Measurements from ENCODE around the gene CELA3A.
"Not testable (repeated sequence)": the region's sequence is repeated elsewhere in the genome, so short reads cannot be mapped to it uniquely, and the experiment has no call there.

CELA3A gene, protein sequence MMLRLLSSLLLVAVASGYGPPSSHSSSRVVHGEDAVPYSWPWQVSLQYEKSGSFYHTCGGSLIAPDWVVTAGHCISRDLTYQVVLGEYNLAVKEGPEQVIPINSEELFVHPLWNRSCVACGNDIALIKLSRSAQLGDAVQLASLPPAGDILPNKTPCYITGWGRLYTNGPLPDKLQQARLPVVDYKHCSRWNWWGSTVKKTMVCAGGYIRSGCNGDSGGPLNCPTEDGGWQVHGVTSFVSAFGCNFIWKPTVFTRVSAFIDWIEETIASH

DNA sequence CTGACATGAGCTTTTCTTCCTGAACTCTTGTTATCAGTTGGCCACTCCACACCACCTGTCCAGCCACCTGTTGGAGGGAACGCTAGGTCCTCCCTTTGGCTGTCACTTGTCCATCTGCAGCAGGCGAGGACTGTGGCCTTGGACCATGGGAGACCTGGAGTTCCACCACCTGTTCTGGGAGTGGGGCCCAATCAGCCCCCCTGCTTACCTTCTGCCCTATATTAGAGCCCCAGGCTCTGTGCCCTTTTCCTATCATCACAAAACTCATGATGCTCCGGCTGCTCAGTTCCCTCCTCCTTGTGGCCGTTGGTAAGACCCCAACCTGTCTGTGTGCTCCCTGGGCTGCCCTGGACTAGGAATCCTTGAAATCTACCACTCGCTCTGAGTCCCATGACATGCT is at the start of gene CELA3A:
TSS of gene CELA3A (plus strand) at position 249 of the 400 bp plus-strand sequence. CDS start at position 267, 18 bp downstream.
- no peak for FAIRE-seq

- FAIRE-seq, result no peak
Measured at GRCh38 chr1:21952786-21953520, 48.5 kb upstream of the CELA3A start.

GRCh38 chr1:21955058-21955457 is 46.4 kb upstream of the CELA3A start:
- FAIRE-seq, result no peak

DNA sequence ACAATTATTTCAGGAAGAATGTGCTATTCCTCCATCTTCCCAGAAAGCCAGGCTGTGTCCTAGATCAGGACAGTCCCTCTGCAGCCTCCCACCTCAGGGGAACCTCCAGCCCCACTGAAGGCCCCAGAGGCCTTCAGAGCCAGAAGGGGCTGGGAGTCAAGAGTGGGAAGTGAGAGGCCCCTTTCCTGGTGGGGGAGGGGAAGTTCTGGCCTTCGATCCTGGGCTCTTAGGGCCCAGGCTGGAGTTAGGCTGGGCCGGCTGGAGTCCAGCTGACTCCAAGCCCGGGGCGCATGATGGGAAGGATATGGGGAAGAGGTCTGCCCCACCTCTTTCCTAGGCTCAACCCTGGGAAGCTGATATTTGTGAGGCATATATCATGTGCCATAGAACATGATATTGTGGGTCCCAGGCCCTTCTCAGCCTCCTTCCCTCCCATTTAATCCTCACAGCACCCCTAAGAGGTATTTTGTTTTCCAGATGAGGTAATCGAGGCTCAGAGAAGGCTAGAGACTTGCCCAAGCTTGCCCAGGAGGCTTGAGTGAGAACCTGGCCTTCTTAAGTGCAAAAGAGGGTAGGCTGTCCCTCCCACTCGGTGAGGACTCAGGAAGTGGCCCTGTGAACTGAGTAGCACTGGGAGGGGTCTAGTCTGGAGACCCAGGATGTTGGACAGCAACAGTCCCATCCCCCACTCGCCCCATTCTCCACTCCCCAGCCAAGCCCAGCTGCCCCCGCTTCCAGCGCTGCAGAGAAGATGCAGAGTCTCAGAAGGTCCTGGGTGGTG is 45.8 kb upstream of the CELA3A start:
- FAIRE-seq, result no peak

- FAIRE-seq, result no peak
Measured at GRCh38 chr1:21956720-21957552, 44.5 kb upstream of the CELA3A start.

DNA sequence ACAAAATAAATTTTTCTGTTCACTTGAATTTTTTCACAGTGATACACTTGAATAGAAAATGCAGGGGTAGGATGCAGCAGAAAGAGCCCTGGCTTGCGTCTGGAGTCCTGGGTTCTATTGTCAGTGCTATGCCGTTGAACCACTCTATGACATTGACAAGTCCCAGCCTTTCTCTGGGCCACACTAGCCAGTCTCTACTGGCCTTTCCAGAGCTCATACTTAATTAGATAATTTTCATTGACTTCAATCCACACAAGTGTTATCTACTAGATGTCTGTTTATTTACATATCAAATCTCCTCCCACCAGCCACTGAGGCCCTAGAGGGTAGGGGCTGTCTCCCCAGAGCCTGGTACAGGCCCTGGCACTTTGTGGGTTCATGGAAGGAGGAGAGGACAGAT is 40.1 kb upstream of the CELA3A start:
- FAIRE-seq, result no peak

GRCh38 chr1:21961799-21962198 is 39.7 kb upstream of the CELA3A start:
- no peak for FAIRE-seq

DNA sequence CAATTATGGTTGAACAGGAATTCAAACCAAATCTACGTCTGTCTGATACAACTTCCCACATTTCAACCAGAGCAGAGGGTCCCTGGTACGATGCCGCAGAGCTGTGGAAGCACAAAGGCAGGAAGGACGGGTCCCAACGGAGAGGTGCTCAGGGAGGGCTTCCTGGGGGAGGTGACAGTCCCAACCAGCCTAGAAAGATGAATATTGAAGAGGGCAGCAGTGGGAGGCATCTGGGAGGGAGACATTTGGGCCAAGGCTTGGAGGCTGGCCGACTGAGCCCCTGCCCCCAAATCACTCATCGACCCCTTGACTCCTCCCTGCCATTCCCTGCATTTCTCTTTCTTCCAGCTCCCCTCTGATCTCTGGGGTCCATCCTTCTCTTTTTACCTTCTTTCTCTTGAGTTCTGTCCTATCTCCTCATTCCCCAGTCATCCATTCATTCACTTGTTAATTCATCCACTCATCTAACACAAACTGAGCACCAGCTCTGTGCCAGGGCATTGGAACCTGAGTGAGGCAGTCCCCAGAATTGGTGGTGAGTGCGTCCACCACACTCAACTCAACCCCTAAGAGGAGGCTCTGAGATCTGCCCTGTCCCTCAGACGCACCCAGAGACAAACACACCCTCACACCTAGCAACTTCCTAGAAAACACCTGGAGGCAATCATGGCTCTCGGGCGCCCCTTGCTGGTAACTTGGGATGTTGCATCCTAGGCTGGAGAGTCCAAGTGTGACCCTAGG is 37.8 kb upstream of the CELA3A start:
- no peak for FAIRE-seq

DNA sequence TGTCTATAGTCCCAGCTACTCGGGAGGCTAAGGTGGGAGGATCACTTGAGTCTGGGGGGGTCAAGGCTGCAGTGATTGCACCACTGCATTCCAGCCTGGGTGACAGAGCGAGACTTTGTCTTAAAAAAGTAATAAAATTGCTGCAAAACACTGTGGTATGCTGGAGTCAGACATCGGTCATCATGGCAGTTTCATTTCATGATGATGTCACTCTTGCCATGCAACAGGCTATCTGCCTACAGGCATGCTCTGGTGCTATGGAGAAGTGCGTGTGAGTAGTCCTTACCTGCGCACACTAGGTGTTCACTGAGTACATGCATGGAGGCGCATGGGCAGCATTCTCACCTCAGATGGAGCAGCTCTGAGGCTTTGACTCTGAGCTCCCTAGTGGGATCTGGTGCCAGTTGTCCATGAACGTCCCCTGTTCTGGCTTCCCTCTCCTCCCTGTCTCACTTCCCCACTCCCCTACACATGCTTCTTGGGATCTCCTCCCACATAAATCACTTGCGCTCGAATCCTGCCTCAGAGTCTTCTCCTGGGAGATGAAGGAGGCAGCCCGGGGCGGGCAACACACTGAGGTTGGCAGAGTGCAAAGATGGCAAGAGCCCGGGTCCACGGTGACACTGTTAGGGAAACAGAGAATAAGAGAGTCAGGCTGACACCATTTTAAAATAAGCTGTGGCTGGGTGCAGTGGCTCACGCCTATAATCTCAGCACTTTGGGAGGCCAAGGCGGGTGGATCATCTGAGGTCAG is 35.0 kb upstream of the CELA3A start:
- no peak for FAIRE-seq

GRCh38 chr1:21967216-21967615 is 34.2 kb upstream of the CELA3A start:
- FAIRE-seq, result not testable (repeated sequence)

DNA sequence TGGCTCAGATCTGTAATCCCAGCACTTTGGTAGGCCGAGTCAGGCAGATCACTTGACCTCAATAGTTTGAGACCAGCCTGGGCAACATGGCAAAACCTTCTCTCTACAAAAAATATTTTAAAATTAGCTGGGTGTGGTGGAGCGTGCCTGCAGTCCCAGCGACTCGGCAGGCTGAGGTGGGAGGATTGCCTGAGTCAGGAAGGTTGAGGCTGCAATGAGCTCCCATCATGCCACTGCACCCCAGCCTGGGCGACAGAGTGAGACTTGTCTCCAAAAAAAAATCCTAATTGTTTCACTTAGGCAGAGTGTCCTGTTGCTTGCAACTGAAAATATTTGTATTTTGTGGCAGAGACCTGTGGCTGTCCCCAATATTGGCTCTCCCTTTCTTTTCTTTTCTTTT is 32.4 kb upstream of the CELA3A start:
- not testable (repeated sequence) for FAIRE-seq

DNA sequence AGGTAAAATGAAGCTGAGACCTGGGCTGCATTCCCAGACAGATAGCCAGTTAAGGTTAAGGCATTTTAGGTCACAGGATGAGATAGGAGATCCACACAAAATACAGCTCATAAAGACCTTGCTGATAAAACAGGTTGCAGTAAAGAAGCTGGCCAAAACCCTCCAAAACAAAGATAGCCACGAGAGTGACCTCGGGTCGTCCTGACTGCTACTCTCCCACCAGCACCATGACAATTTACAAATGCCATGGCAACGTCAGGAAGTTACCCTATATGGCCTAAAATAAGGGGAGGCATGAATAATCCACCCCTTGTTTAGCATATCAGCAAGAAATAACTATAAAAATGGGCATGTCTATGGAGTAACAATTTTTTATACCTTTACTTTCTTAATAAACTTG is 30.9 kb upstream of the CELA3A start:
- FAIRE-seq, result not testable (repeated sequence)

- not testable (repeated sequence) for FAIRE-seq
Measured at GRCh38 chr1:21972973-21973441, 28.4 kb upstream of the CELA3A start.

- FAIRE-seq, result not testable (repeated sequence)
Measured at GRCh38 chr1:21973948-21974347, 27.5 kb upstream of the CELA3A start.

DNA sequence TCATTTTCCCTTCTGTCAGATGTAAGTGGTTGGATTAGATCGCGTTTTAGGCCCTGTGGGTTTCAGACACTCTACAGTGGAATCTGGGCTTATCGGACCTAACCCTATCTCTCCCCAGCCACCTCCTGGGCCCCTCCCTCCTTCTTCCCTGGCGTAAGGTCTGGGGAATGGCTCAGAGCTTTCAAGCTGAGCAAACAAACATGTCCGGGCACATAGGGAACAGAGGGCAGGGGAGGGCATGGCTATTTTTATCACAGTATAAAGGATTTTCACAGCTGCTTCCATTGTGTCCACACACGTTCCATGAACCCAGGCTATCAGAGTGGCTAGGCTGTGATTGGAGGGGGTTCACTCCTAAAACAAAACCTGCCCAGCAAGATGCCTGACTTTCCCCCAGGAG is 26.8 kb upstream of the CELA3A start:
- FAIRE-seq, result not testable (repeated sequence)

- FAIRE-seq, result not testable (repeated sequence)
Measured at GRCh38 chr1:21975296-21975695, 26.2 kb upstream of the CELA3A start.

DNA sequence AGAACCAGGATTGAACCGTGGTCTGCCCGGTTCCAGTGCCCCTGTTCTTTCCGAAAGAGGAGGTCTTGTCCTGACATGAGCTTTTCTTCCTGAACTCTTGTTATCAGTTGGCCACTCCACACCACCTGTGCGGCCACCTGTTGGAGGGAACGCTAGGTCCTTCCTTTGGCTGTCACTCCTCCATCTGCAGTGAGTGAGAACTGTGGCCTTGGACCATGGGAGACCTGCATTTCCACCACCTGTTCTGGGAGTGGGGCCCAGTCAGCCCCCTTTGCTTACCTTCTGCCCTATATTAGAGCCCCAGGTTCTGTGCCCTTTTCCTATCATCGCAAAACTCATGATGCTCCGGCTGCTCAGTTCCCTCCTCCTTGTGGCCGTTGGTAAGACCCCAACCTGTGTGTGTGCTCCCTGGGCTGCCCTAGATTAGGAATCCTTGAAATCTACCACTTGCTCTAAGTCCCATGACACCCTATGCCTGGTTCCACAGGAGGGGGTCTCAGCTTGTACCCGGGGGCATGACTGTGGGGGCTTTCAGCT is 24.7 kb upstream of the CELA3A start, which contains the start of gene CELA3B:
TSS of gene CELA3B (plus strand) at position 320 of the 537 bp plus-strand sequence. CDS start at position 338, 18 bp downstream.
- FAIRE-seq, result not testable (repeated sequence)

DNA sequence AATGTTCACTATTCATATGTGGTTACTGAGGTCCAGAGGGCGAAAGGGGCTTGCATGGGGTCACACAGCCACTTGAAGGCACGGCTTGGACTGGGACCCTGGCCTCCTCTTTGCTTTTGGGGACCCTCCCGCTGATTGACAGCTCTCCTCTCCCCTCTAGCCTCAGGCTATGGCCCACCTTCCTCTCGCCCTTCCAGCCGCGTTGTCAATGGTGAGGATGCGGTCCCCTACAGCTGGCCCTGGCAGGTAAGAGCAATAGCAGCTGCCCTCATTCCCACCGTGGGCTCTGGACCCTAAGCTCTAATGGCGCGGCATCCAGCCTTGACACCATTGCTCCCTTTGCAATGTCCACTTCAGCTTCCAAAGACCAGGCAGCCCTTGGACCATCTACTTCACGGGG is 23.2 kb upstream of the CELA3A start:
- not testable (repeated sequence) for FAIRE-seq

DNA sequence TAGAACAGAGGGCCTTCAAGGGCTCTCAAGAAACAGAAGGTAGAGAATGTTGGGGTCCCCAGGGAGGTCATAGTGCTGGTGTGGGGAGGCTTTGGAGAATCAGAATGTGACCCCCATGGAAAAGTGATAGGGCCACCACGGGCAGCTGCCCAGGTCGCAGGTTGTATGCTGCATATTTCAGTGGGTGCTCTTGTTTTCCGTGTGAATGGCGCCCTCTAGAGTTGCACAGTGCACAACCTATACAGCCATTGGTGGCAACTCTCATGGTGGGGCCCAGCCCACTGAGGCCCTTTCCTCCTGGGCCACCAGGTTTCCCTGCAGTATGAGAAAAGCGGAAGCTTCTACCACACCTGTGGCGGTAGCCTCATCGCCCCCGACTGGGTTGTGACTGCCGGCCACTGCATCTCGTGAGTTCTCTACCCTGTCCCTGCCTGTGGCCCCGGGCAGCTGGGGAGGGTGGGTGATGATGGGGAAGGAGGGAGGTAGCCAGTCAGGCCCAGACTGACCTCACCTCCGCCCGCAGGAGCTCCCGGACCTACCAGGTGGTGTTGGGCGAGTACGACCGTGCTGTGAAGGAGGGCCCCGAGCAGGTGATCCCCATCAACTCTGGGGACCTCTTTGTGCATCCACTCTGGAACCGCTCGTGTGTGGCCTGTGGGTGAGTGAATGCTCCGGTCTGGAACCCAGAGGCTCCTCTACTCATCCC is 20.8 kb upstream of the CELA3A start:
- not testable (repeated sequence) for FAIRE-seq

- not testable (repeated sequence) for FAIRE-seq
Measured at GRCh38 chr1:21981253-21981652, 20.2 kb upstream of the CELA3A start.
